Middle frontal gyrus (tissue), 1 donor: ENCODE results near the gene MAGT1.
"Not testable (repeated sequence)": the region's sequence is repeated elsewhere in the genome, so short reads cannot be mapped to it uniquely, and the experiment has no call there.

Experiments used
- DNase-seq: peaks from one replicate; pipeline ENCODE4 v3.0.0-alpha.2; 2015; ENCODE audit warnings: low spot score; ENCODE audit errors: extremely low spot score

Gene MAGT1

DNA sequence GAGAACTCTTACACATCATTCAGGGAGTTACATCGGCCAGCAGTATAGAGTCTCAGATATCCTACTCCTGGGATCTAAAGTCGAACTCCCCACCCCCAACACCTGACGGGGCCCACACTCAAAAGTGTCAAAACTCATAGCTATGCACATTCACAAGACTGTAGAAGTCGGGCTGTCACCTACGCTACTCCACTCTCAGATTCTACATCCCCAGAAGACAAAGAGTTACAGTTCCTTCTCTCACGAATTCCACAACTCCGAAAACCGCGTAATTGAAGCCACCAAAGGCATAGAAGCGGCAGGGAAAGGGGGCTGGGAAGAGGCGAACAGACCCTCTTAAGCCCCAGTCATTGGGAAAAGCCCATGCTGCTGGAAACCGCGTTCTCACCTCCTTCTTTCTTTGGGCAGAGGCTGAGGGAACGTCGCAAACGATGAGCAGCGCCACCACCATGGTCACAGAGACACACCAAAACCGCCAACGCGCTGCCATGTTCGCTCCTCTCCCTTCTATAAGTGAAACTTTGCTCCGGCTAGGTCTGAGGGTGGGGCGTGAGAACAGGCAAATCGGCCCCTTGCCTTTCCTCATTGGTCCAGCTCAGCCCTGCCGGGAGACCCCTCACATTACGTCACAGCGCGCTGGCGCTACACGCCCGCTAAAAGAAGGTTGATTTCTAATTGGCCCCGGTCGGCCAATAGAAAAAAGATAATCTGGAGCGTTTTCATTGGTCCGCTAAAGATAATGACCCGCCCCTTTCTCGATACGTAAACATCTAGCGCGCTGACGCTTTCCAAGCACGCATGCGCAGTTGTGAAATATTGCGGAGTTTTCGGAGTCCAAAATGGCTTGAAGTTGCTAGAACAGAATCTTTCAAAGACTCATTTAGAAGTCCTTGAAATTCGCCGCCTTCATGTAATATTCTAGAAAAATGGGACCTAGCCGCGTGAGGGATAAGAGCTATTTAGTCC lies at the start of gene MAGT1:
MAGT1 (minus strand) TSS at position 515 of the 966 bp plus-strand sequence; CDS start at position 490, 25 bp downstream.
- peak; percentile 81 for DNase-seq

DNA sequence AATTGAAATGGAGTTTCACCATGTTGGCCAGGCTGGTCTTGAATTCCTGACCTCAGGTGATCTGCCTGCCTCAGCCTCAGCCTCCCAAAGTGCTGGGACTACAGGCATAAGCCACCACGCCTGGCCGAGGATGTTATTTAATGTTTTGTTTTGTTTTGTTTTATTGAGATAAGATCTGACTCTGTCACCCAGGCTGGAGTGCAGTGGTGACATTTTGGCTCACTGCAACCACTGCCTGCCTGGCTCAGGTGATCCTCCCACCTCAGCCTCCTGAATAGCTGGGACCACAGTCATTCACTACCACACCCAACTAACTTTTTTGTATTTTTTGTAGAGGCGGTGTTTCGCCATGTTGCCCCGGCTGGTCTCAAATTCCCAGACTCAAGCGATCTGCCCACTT lies 49.8 kb upstream of the MAGT1 start:
- DNase-seq = not testable (repeated sequence)

DNA sequence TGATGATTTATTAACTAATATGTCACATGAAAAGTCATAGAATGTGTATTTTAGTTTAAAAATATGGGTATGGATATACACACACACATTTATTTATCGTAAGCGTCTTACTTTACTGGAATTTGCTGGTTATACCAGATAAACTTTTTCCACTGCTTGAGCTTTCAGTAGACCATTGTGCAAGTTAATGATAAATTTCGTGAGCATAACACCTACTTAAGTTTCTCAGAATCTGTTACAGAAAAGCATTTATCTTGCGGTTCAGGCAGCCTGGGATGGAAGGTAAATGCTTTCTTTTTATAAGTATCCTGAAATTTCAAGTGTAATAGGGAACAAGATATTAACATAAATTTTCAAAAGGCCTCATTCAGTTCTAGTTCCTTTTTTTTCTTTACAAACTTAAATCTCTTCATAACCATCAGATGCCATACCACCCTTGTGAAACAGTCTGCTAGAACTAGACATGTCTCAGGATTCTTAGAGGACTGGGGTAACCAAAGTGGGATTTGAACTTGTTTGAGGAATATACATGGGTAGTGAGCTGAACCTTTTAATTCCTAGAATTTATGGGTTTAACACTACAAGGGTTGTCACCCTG lies 42.9 kb upstream of the MAGT1 start:
- DNase-seq = no peak

DNA sequence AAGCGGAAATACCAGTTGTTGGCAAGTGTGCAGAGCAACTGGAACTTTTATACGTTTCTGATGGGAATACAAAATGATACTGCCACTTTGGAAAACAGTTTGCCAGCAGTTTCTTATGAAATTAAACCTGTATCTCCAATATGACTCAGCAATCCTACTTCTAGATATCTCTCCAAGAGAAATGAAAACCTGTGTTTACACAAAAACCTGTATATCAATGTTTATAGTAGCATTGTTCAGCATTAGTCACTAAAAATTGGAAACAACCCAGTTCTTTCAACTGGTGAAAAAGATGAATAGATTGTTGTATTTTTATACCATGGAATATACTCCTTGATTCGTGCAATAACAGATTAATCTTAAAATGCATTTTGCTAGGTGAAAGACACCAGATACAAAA lies 42.1 kb upstream of the MAGT1 start:
- DNase-seq = no peak

DNA sequence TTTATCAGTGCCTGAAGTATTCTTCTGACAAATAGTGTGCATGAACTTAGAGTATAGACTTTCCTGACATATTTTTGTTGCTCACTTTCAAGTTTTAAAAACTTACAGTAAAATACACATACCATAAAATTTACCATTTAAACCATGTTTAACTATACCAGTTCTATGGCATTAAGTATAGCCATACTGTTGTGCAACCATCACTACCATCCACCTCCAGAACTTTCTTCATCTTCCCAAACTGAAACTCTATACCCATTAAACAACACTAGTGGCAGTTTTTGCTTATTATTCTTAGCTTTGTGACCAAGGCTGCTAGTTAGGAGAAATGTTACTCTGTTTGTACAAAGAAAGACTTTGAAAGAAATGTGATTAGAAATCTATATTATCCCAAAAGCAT lies 41.1 kb upstream of the MAGT1 start:
- no peak for DNase-seq

DNA sequence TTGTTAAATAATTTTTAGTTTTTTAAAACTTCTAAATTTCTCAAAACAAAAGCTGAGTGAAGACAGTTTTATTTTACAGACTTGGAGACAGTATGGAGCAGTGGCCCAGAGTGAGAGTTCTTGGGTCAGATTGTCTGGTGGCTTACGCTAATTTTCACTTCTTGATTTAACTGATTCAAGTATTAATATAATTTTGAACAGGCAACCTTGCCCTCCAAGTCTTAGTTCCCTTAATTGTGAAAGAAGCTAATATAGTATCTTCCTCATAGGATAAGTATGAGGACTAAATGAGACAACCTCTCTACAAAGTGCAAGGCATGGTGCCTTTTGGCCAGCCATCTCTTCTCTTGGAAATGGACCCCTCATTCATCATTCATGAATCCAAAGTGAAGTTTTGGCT lies 40.7 kb upstream of the MAGT1 start:
- no peak for DNase-seq

DNA sequence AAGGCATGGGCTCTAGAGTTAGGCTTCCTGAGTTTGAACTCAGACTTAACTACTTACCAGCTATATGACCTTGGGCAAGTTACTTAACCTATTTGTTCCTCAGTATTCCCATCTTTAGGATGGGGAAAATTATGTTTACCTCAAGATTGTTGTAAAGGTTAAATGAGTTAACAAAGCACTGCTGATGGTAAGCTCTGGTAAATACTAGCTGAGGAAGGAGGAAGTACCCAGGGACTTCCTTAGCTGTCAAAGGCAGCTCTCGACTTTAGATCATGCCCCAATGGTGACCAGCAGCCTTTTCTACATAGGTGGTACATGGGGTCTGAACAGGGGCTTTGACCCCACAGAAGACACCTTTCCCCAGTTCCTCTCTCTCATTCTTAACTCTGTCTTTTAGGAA lies 35.3 kb upstream of the MAGT1 start:
- DNase-seq = no peak

DNA sequence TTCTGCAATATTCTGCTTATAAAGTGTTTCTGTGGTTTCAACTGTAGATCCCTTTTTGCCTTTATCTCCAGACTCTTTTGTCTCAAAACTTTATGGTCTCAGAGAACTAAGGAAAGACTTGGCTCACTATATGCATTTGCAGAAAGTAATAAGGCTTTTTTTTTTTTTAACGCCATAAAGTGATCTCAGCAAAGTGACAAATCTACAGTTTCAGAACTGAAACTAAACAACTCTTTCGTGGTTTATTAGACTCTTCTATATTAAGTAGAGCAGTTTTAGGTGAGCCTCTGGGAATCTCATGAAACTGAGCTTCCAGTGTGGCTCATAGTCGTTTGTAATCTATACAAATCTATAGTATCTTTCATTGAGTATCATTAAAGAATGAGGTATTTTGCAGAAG lies 30.5 kb upstream of the MAGT1 start:
- no peak for DNase-seq

DNA sequence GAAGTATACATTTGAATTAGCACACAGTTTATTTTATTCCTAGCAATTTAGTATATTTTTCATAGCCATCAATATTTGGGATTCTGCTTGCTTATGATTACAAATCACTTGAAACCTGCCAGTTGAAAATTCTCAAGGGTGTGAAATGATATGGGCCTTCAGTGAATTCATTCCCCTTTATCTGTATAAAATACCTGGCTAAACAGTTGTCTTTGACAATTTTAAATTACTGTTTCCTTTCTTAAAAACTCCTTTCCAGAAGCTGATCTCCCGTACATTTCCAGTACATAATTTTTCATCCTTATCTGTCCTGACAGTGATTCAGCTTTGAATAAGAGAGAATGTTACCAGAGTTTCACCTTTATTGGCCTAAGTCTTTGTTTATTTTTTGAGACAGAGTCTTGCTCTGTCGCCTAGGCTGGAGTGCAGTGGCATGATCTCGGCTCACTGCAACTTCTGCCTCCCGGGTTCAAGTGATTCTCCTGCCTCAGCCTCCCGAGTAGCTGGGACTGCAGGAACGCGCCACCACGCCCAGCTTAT lies 29.2 kb upstream of the MAGT1 start:
- no peak for DNase-seq

DNA sequence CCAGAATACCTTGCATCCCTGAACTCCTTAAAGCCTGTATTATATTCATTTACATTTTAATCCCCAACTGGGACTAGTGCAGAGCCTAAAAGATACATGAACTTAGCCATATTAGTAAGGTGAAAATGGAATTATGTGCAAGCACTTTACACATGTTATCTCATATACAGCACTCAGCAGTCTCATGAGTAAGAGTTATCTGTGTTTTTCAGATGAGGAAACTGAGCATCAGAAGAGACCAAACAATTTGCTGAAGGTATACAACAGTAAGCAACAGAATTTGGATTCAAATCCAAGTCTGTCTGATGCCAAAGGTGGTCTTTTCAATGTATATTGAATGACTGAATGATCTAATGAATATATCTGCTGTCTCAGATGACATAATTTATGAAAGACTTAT lies 27.6 kb upstream of the MAGT1 start:
- DNase-seq = no peak

DNA sequence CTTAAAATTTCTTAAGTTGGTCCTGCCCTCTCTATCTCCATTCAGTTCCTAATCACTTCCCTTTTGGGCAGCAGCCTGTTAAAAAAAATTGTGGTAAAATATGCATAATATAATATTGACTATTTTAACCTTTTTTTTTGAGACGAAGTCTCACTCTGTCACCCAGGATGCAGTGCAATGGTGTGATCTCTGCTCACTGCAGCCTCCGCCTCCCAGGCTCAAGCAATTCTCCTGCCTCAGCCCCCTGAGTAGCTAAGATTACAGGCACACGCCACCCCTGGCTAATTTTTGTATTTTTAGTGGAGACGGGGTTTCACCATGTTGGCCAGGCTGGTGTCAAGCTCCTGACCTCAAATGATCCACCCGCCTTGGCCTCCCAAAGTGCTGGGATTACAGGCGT lies 24.1 kb upstream of the MAGT1 start:
- DNase-seq = not testable (repeated sequence)

DNA sequence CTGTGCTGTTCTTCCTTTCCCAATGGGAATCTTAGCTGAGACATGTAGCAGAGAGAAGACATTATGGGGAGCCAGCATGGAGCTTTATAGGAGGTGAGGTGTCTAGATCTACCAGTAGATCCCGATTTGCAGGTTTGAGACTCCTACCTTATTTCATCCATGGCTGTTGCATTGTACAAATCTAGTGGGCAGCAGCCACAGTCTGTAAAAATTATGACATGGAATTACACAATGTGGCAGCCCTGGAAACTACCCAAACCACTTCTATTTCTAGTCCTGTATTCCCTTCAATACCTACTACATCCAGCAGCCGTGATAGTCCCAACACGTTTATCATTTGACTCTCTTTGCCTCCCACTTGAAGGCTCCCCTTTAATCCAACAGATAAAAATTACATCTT lies 23.3 kb upstream of the MAGT1 start:
- DNase-seq = no peak

DNA sequence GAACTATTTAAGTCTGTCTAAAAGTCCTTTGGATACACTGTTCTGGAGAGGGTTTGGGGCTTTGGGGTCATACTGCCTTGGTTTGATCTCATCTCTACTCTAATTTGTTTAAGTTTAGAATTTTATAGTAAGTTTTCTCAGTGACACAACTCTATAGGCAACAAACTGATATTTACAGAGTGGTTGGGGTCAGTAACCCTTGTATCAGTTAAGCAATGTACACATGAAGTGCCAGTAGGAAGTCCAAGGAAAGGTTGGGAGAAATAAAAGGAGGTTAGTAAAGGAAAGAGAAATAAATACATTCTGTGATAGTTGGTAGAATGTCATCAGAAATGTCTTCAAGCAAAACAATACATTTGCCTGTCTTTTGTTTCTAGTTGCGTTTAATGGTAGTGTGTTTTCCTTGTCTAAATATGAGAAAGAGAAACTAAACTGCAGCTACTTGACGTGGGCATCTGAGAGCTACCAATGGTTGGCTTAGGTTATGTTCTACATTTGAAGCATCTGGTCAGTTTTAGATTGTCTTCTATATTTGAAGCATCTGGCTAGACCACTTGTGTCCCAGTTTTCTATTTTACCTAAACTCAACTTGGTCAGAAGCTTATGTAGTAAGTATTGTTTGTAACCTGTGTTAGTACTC lies 22.2 kb upstream of the MAGT1 start:
- DNase-seq = no peak

DNA sequence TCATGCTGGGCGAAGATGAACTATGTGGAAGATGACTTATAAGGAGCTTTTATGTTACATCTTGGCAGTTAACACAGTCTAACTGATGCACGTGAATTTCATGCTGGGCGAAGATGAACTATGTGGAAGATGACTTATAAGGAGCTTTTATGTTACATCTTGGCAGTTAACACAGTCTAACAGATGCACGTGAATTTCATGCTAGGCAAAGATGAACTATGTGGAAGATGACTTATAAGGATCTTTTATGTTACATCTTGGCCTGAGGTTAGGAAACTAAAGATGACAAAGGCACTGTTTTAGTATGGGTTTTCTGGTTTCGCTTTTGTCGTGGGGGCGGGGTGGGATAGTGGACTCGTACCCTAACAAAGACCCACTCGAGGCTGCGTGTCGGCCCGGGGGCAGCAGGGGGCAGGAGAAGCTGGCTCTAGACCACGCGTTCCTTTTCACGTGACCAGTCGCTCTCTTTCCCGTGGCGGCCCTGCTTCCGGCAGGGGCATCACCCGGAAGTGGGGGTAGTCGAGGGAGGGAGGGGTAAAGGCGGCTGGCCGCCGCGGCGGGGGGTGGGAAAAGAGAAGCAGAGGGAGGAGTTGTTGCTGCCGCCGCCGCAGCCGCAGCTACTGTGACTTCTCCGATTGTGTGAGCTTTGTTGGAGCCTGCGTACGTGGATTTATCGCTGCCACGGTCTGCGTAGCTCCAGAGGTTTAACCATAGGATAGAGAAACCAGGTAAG lies 15.0 kb upstream of the MAGT1 start, which contains the start of gene ATP7A:
ATP7A (plus strand) TSS at position 586 of the 733 bp plus-strand sequence. CDS start 60,949 bp downstream, outside the sequence.
- peak; percentile 70 for DNase-seq

DNA sequence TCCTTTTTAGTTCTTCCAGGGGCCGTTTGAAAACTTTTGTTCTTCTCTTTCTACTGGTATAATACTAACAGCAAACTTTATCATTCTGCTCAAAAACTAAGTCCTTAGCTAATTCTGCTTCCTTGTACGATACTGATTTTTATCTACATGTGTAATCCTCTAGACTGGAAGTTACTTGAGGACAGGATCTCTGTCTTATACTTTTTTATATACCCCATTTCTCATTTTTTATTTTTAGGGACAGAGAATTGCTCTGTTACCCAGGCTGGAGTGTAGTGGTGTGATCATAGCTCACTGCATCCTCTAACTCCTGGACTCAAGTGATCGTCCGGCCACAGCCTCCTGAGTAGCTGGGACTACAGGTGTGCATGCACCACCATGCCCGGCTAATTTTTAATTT lies 6.3 kb upstream of the MAGT1 start:
- no peak for DNase-seq

DNA sequence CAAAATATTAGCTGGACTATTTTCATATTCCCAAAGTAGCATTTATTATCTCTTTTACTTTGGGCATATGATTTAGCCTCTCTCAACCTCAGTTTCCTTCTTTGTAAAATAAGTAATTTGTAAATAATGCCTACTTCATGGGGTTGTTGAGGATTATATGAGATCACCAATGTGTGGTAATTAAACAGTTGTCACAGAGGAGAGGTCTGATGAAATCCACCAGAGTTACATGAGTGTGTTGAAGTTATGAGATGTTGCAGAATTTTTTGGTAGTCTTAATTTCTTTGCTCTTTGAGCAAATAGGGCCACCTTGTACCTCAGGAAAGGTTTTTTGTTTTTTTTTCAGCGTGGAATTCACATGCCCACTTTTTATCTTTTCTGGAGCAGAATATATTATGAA lies 5.5 kb upstream of the MAGT1 start:
- no peak for DNase-seq

DNA sequence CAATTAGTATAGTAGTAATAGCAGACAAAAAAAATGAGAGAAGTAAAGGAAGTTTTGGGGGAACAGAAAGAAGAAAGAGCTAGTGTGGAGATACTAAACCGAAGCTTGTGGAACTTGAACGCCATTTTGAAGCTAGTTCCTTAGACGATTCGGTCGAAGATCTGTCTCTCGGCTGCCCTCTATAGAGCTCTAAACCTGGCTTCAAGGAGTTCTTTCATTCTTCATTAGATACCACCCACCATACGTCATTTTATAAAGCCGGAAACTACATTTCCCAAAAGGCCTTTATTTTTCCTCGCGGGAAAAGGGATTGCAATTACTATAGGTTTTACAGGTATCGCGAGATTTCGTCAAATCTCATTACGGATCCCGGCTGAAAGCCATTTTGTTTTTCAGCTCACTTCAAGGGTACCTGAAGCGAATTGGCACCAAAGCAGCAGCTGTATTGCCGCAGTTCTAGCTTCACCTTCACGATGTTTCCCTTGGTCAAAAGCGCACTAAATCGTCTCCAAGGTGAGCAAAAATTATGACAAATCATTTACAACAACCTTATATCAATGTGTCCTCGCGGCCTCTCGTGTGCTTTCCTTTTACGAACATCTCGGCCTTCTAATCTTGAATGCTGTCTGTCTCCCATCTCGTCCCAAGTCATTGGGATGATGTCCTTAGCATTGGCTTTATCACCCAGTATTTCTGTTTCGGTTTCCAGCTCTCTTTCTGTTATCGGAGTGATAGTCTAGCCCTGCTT lies 4.0 kb upstream of the MAGT1 start, which contains the start of gene COX7B:
COX7B (plus strand) TSS at position 388 of the 748 bp plus-strand sequence; CDS start at position 474, 86 bp downstream.
- peak; percentile 87 for DNase-seq

DNA sequence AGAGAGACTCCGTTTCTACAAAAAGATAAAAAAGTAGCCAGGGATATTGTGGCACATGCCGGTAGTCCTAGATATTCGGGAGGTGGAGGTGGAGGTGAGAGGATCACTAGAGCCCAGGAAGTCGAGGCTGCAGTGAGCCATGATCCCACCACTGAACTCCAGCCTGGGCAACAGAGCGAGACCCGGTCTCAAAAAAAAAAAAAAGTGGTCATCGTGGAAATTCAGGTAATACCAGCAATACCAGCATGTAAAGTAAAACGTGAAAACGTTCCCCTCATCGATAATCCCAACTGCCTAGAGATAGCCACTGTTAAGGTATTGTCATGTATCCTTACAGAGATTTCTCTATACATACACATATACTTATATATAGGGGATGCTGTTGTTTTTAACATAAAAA lies 1.5 kb downstream of the MAGT1 start:
- no peak for DNase-seq

DNA sequence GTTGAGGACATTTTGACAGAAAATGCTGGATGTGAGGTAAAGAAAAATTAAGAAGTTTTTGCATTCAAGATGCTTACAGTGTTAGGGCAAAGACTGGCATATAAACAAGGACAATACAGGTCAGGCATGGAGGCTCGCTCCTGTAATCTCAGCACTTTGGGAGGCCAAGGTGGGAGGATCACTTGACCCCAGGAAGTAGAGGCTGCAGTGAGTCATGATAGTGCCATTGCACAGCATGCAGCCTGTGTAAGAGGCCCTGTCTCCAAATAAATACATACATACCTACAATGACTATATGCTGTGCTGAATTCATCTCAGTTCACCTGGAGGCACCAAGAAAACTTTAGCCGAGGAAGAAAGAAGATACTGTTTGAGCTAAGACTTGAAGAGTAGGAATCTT lies 2.3 kb downstream of the MAGT1 start:
- no peak for DNase-seq

DNA sequence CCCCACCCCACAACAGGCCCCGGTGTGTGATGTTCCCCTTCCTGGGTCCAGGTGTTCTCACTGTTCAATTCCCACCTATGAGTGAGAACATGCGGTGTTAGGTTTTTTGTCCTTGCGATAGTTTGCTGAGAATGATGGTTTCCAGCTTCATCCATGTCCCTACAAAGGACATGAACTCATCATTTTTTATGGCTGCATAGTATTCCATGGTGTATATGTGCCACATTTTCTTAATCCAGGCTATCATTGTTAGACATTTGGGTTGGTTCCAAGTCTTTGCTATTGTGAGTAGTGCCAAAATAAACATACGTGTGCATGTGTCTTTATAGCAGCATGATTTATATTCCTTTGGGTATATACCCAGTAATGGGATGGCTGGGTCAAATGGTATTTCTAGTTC lies 13.8 kb downstream of the MAGT1 start:
- DNase-seq = not testable (repeated sequence)
